Motor neuron (in vitro differentiated cells): ENCODE data around the gene IL4I1. TPM values are rescaled to one million over a fixed set of nuclear protein-coding genes. Genes with fewer than 3 reads are reported as not detected.
"Not testable (repeated sequence)": the region's sequence is repeated elsewhere in the genome, so short reads cannot be mapped to it uniquely, and the experiment has no call there.

Experiments used
- ATAC-seq, 8 experiments: fragments of 200-7000 bp; cut with Tn5 transposase; replicated peaks in 6 of 8; 2 replicates each; pipeline ENCODE4 v1.8.0; 2021; ENCODE audit warnings: mild to moderate bottlenecking in 8 of 8, moderate library complexity in 8 of 8
- H3K27ac ChIP-seq, 2 donors: fragments of 250-450 bp; sonication (Bioruptor Pico); 2 replicates each; pipeline ENCODE4 v1.9.0; 2021; ENCODE audit warnings: antibody characterized with exemption in 2 of 2, mild to moderate bottlenecking in 2 of 2, moderate library complexity in 1 of 2
- H3K4me1 ChIP-seq, 2 donors: fragments of 250-450 bp; sonication (Bioruptor Pico); replicated peaks in 1 of 2; 2 replicates each; pipeline ENCODE4 v1.6.1; 2021; ENCODE audit warnings: antibody characterized with exemption in 2 of 2, mild to moderate bottlenecking in 2 of 2, moderate library complexity in 1 of 2
- H3K4me3 ChIP-seq, 5 donors: fragments of 250-450 bp; sonication (Bioruptor Pico); 2 replicates each; pipeline ENCODE4 v1.9.0; 2021; ENCODE audit warnings: antibody characterized with exemption in 5 of 5, mild to moderate bottlenecking in 5 of 5, moderate library complexity in 4 of 5
- WGBS, 10 experiments: fragments of 450-650 bp; shearing (Covaris generic); methylation state at CpG; one replicate each; pipeline ENCODE4 v1.0.0; 2022; 5-methylcytosine and 5-hydroxymethylcytosine counted together
- in situ Hi-C, 9 experiments: fragments of 400-800 bp; cut with MboI; loops; one replicate each; pipeline ENCODE4 v1.15.0; 2021; ENCODE audit warnings: low sequenced_read_pairs in 9 of 9, low pct_unique_long_range_greater_than_20kb in 2 of 9; ENCODE audit not compliant: unreplicated experiment in 9 of 9
- total RNA-seq, 8 experiments: library from RNA; unstranded; fragments of 300-600 nt; gene quantifications; 2 replicates each; pipeline versions ENCODE4 v1.2.3 to v1.2.4, GENCODE V29; 2022

Gene IL4I1, protein sequence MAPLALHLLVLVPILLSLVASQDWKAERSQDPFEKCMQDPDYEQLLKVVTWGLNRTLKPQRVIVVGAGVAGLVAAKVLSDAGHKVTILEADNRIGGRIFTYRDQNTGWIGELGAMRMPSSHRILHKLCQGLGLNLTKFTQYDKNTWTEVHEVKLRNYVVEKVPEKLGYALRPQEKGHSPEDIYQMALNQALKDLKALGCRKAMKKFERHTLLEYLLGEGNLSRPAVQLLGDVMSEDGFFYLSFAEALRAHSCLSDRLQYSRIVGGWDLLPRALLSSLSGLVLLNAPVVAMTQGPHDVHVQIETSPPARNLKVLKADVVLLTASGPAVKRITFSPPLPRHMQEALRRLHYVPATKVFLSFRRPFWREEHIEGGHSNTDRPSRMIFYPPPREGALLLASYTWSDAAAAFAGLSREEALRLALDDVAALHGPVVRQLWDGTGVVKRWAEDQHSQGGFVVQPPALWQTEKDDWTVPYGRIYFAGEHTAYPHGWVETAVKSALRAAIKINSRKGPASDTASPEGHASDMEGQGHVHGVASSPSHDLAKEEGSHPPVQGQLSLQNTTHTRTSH
- total RNA-seq = under 1 TPM; 0.21 to 0.99 (median 0.35) TPM

DNA sequence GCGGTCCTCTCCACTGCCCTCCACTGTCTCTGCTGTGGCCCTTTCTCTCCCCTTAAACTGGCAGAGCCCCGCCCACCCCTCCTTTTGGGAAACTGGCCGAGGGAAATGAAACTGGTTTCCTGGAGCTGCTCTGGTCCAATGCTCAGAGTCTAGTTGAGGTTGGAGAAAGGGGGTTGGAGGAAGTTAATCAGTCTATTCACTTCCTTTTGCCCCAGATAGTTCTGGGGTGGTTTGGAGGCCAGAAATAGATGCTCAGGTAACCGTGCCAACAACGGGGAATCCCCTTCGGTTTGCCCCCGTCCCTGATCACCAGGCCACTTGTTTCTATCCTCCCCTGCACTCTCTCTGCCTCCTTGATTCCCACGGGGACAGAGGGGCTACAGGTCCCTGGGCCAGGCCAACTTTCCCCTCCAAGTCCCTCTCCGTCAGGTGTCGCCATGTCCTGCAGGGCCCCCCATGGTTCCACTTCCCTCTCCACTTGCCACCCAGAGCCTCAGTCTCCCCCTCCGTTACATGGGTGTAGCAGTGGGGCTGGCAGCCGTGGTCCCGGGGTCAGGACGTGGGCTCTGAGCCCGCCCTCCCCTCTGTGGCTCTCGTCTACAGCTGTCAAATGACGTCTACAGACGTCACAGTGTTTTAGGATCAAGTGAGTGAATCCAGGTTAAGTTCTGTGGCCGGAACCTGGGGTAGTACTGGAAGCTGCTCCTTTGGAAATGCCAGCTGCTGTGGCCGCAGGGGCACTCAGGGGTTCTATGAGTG is at the start of gene IL4I1:
Gene IL4I1, minus strand, starts transcription at position 25 of the 759 bp plus-strand sequence. CDS start 727 bp downstream, outside the sequence.
- in situ Hi-C loops = no loop called here
- Histone ChIP-seq H3K27ac (peak within 1 kb of the TSS in 1 of 2 donors; percentile 14), H3K4me3 (no peak within 1 kb of the TSS), H3K4me1 (peaks cover 13 to 17% of the 10 kb centered on the region in 2 donors)
- peak in 5 of 8 experiments; percentile 1 to 20 (median 9) for ATAC-seq
- WGBS, 10 experiments = 50 to 67% (median 61%) methylated on average over 3 to 5 of the region's 20 CpGs; no CpG with 5 or more reads in 7 of the 10 experiments

DNA sequence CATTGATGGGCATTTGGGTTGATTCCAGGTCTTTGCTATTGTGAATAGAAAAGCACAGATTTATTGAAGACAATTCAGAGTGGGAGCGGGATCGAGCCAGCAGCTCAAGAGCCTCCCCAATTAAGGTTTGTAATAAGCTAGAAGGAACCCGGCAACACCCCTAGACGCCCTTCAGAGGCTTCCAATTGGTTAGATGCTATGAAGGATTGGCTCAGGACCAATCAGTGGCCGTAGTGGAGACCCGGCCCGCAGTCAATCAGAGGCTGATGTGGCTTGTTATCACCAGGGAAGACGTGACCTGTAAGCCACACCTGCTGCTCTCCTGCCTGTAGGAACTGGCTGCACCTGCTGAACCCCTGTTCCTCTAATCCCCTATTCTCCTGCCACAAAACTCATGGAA is 49.7 kb upstream of the IL4I1 start:
- in situ Hi-C loops = loop anchor here in 2 of 9 experiments (25.0 kb wide), 1 partner anchor 191 kb away; no protein-coding TSS in a partner anchor
- no peak for ATAC-seq

DNA sequence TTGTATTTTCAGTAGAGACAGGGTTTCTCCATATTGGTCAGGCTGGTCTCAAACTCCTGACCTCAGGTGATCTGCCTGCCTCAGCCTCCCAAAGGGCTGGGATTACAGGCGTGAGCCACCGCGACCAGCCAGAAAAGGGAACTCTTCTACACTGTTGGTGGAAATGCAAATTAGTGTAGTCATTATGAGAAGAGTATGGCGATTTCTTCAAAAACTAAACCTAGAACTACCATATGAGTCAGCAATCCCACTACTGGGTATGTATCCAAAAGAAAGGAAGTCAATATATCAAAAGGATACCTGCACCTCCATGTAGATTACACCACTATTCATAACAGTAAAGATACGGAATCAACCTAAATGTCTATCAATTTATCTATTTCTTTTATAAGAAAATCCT is 47.9 kb upstream of the IL4I1 start:
- H3K27ac ChIP-seq, ATAC-seq, H3K4me1 ChIP-seq, H3K4me3 ChIP-seq: not testable (repeated sequence)
- in situ Hi-C loops = loop anchor here in 2 of 9 experiments (25.0 kb wide), 1 partner anchor 193 kb away; no protein-coding TSS in a partner anchor
- 20 to 94% (median 90%) methylated on average over 1 to 5 of the region's 5 CpGs; no CpG with 5 or more reads in 5 of the 10 experiments for WGBS, 10 experiments

More for the DNA sequence above, 49.7 kb upstream of the IL4I1 start:
- H3K27ac ChIP-seq = no peak overlapping the region
- 50 to 100% (median 75%) methylated on average over 1 to 7 of the region's 8 CpGs; no CpG with 5 or more reads in 3 of the 10 experiments for WGBS, 10 experiments
- H3K4me1 ChIP-seq = peaks cover 4 to 11% of the 10 kb centered on the region in 2 donors
- no peak overlapping the region for H3K4me3 ChIP-seq

DNA sequence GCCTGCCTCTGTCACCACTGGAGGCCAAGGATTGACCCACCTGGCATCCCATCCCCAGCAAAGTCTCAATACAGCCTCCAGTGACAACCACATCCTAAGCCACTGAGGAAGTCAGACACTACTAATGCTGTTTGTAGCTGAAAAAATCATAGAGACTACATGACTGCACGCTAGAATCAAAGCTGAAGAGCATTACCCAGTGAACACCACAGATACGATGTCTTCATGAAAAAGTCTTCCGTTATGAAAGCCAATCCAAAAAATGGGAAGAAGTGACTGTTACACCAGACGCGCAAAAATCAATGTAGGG is 43.8 kb upstream of the IL4I1 start:
- peaks cover 4 to 8% of the 10 kb centered on the region in 2 donors for H3K4me1 ChIP-seq
- WGBS, 10 experiments = 76 to 100% (median 93%) methylated on average over 1 to 5 of the region's 5 CpGs; no CpG with 5 or more reads in 3 of the 10 experiments
- in situ Hi-C loops = loop anchor here in 2 of 9 experiments (25.0 kb wide), 1 partner anchor 197 kb away; no protein-coding TSS in a partner anchor
- no peak overlapping the region for H3K27ac ChIP-seq
- ATAC-seq = no peak
- H3K4me3 ChIP-seq = no peak overlapping the region

DNA sequence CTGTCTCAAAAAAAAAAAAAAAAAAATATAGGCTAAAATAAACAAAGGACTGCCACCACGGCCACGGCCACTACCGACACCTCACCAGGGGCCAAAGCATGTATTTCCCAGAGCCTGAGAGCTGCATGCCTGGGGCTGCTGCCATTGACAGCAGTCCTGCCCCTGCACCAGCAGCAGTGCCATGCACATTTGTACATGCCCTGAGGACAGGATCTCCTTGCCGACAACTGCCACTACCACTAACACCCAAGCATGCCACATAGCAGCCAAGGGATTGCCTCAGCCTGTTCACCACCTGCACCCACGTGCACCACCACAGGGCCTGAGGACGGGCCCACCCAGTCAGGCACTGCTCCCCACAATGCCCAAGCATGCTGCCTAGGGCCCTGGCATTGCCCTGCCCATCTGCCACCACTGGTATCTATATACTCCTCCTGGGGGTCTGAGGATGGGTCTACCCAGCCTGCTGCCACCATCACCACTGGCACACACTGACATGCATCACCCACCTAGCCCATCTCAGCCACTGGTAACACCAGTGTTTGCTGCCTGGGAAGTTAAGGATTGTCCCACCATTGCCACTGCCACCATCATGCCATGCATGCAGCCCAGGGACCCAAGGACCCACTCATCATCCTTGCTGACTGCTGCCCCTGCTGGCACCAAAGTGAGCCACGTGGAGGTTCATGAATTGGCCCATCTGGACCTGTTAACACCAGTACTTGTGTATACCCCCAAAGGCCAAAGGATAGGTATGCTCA is 43.2 kb upstream of the IL4I1 start:
- in situ Hi-C loops = loop anchor here in 3 of 9 experiments (10.0 to 25.0 kb wide), 2 partner anchors 45 to 197 kb away; no protein-coding TSS in a partner anchor
- Histone ChIP-seq H3K4me3 (no peak overlapping the region), H3K27ac (no peak overlapping the region), H3K4me1 (peaks cover 4 to 8% of the 10 kb centered on the region in 2 donors)
- peak in 1 of 8 experiments; percentile 2 for ATAC-seq
- 50 to 89% (median 79%) methylated on average over 1 to 4 of the region's 7 CpGs; no CpG with 5 or more reads in 6 of the 10 experiments for WGBS, 10 experiments

DNA sequence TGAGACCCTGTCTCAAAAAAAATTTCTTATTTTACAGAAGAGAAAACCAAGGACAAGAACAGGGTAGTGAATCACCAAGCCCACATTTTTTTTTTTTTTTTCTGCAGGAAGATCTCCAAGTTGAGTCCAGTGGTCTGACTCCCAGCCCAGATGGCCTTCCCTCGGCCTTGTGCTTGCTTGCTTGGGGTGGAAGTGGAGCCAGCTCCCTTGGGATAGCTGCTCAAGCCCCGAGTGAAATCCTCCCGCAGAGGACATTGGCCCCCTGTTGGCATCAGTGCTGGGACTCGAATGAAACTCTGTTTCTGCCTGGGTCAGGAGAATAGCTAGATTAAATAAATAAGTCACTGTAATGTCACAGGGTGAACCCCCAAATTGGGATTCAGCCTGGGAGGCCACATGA is 42.0 kb upstream of the IL4I1 start:
- no peak overlapping the region for H3K27ac ChIP-seq
- ATAC-seq = no peak
- peaks cover 4 to 8% of the 10 kb centered on the region in 2 donors for H3K4me1 ChIP-seq
- H3K4me3 ChIP-seq = no peak overlapping the region
- 0 to 100% (median 84%) methylated on average over 1 to 3 of the region's 4 CpGs; no CpG with 5 or more reads in 6 of the 10 experiments for WGBS, 10 experiments
- in situ Hi-C loops = loop anchor here in 3 of 9 experiments (10.0 to 25.0 kb wide), 2 partner anchors 46 to 199 kb away; no protein-coding TSS in a partner anchor

DNA sequence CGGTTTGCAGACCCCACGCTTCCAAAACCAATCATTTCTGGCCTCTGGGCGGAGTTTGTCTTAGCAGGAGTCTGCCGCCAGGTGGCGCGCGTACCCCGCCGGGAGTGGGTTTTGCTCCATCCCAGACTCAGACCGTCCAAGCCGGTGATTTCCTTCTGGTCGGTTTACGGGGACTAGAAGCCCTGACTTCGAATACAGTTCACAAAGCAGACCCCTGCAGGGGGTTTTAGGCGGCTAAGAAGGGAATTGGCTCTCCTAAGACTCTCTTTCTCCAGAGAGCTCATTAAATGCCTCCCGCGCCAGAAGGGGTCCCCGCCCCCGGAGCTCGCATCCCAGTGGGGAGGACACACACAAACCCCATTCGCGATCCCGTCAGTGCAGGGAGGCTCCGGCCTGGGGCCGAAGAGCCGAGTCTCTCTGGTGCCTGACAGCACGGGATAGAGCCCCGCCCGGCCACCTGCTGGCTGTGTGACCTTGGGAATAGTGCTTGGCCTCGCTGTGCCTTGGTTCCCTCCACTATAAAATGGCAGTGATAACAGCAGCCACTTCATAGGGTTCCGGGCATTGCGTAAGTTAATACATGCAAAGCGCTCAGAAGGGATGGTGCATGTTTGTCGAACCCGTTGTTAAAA is 41.2 kb upstream of the IL4I1 start:
- Histone ChIP-seq H3K4me3 (peak overlapping the region in 1 of 5 donors; percentile 17), H3K27ac (no peak overlapping the region), H3K4me1 (peaks cover 4 to 8% of the 10 kb centered on the region in 2 donors)
- WGBS, 10 experiments = 0 to 55% (median 15%) methylated on average over 2 to 7 of the region's 35 CpGs; no CpG with 5 or more reads in 6 of the 10 experiments
- ATAC-seq = peak; percentile 67 to 91 (median 76)
- in situ Hi-C loops = loop anchor here in 3 of 9 experiments (10.0 to 25.0 kb wide), 2 partner anchors 47 to 199 kb away; no protein-coding TSS in a partner anchor

DNA sequence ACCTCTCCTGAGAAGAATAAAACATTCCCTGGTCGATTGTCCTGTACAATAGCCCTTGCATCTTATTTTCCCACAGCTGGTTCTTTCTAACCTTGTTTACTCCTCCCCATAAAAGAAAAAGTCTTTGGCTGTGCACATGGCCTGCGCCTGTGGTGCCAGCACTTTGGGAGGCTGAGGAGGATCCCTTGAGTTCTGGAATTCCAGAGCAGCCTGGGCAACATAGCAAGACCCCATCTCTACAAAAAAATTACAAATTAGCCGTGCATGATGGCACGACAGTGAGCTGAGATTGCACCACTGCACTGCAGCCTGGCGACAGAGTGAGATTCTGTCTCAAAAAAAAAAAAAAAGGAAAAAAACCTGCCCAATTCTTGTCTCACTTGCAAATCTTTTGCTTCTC is 39.9 kb upstream of the IL4I1 start:
- 18 to 96% (median 65%) methylated on average over 2 to 5 of the region's 5 CpGs; no CpG with 5 or more reads in 1 of the 10 experiments for WGBS, 10 experiments
- in situ Hi-C loops = loop anchor here in 3 of 9 experiments (10.0 to 25.0 kb wide), 2 partner anchors 48 to 201 kb away; no protein-coding TSS in a partner anchor

DNA sequence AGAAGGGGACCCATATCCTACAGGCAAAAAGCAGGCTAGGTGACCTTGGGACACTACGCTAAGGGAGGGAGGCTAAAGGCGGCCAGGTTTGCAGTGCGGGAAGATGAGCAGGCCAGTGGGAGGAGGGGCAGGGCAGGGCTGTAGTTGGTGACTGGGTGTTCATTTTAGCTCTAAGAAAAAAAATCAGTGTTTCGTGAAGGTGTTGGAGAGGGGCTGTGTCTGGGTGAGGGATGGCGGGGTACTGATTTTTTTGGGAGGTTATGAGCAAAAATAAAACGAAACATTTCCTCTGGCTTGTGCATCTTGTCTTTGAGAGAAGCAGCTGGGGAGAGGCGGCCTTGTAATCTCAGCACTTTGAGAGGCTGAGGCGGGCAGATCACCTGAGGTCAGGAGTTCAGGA is 37.0 kb upstream of the IL4I1 start:
- H3K27ac ChIP-seq = no peak overlapping the region
- peaks cover 4 to 10% of the 10 kb centered on the region in 2 donors for H3K4me1 ChIP-seq
- in situ Hi-C loops = loop anchor here in 3 of 9 experiments (10.0 to 25.0 kb wide), 2 partner anchors 51 to 204 kb away; no protein-coding TSS in a partner anchor
- no peak overlapping the region for H3K4me3 ChIP-seq
- 80 to 100% (median 93%) methylated on average over 1 to 8 of the region's 8 CpGs; no CpG with 5 or more reads in 4 of the 10 experiments for WGBS, 10 experiments
- ATAC-seq = no peak

More for the DNA sequence above, 39.9 kb upstream of the IL4I1 start:
- peak in 2 of 8 experiments; percentile 2 to 3 for ATAC-seq
- no peak overlapping the region for H3K27ac ChIP-seq
- H3K4me1 ChIP-seq = peaks cover under 1 to 3% of the 10 kb centered on the region in 2 donors
- no peak overlapping the region for H3K4me3 ChIP-seq

DNA sequence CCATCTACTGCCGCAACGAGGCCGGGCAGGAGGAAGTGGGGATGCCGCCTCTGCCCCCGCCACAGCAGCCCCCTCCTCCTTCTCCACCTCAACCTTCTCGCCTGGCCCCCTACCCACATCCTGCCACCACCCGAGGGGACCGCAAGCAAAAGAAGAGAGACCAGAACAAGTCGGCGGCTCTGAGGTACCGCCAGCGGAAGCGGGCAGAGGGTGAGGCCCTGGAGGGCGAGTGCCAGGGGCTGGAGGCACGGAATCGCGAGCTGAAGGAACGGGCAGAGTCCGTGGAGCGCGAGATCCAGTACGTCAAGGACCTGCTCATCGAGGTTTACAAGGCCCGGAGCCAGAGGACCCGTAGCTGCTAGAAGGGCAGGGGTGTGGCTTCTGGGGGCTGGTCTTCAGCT is 36.0 kb upstream of the IL4I1 start:
- Histone ChIP-seq H3K27ac (no peak overlapping the region), H3K4me3 (no peak overlapping the region), H3K4me1 (peaks cover 13 to 18% of the 10 kb centered on the region in 2 donors)
- 79 to 97% (median 93%) methylated on average over 2 to 10 of the region's 25 CpGs; no CpG with 5 or more reads in 6 of the 10 experiments for WGBS, 10 experiments
- ATAC-seq = no peak
- in situ Hi-C loops = loop anchor here in 3 of 9 experiments (10.0 to 25.0 kb wide), 2 partner anchors 52 to 205 kb away; no protein-coding TSS in a partner anchor

DNA sequence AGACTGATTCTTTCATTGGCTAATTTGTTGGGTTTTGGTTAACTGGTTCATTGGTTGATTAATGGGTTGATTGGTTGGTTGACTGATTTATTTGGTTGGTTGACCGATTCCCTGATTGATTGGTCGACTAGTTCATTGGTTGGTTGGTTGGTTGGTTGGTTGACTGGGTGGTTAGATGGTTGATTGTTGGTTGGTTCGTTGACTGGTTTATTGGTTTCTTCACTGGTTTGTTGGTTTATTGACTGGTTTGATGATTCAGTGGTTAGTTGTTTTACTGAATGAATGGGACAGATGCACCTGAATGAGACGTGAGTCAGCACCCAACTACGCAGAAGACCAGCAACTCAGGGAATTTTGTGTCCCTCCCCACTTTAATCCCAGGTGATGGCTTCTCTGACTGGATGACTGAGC is 35.4 kb upstream of the IL4I1 start:
- peak overlapping the region in 3 of 5 donors; percentile 4 to 98 (median 80) for H3K4me3 ChIP-seq
- WGBS, 10 experiments = 80 to 100% (median 95%) methylated on average over 1 to 5 of the region's 5 CpGs; no CpG with 5 or more reads in 4 of the 10 experiments
- in situ Hi-C loops = loop anchor here in 3 of 9 experiments (10.0 to 25.0 kb wide), 2 partner anchors 53 to 205 kb away; no protein-coding TSS in a partner anchor
- peaks cover 18 to 22% of the 10 kb centered on the region in 2 donors for H3K4me1 ChIP-seq
- ATAC-seq = no peak
- H3K27ac ChIP-seq = no peak overlapping the region
